ENCODE results near the gene TPCN1. TPM values are rescaled to one million over a fixed set of nuclear protein-coding genes. Genes with fewer than 3 reads are reported as not detected.
A peak's percentile ranks its signal among the peaks of the same experiment; 100 is the strongest.

The TPCN1 gene
- total RNA-seq, 1 experiment from 2014 or later: 91.1 TPM

DNA sequence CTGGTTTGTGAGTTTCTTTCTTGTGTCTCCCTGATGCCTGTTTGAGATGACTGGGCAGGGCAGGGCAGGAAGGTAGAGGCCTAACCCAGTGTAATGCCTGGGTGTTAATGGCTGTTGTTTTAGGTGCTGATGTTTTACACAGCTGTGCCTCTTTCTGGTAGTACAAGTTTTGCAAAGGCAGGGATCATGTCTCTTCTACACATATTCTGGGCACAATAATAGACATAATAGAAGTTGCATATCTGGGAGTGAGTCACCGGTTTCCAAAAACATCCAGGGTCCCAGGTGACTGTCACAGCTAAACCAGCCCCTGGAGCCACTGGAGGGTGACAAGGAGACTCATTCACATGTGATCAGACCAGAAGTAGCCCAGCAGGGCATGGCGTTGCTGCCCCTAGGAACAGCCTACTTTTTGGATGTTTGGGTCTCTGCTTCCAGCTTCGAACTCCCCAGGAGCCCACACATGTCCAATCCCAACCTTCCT, 18.1 kb downstream of the TPCN1 start:
- DNase-seq: no peak

DNA sequence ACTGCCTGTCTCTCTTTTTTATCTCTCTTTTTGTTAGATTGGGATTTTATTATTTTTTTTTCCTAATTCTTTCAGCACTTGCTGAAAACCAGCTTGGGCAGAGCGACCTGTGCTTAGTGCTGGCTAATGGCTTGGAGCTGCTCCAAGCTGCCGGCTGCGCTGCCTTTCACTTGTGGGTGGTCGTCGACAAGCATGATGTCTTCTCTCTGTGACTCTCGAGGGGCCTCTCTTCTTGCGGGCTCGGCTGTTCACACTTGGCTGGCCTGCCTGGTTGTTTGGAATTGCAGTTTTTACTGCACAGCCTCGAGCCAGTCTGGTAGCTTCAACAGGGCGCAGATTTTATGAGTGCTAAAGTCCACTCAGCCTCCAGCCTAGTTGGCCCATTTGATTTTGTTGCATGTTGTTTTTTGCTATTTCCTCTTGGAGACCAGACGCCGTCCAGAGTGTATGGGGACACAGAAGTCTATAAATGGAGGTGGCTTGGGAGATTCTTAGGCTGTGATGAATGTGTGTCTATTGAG, 18.6 kb downstream of the TPCN1 start:
- no peak for DNase-seq
- Mint-ChIP-seq H3K27me3 (ENCODE audit: unreplicated experiment) (no peaks in the 10 kb centered on the region), H3K27ac (ENCODE audit: unreplicated experiment) (peak overlapping the region; percentile 90), H3K4me1 (ENCODE audit: low read depth, unreplicated experiment) (peaks cover 98% of the 10 kb centered on the region), H3K4me3 (ENCODE audit: low read depth, unreplicated experiment) (peak overlapping the region; percentile 16), H3K9me3 (ENCODE audit: low read depth, unreplicated experiment) (no peaks in the 10 kb centered on the region), H3K36me3 (ENCODE audit: insufficient read depth, unreplicated experiment) (peaks cover 68% of the 10 kb centered on the region)
- no TSS peak for BruUV-seq (replicated peaks)
- TF ChIP-seq, protein P1, sequence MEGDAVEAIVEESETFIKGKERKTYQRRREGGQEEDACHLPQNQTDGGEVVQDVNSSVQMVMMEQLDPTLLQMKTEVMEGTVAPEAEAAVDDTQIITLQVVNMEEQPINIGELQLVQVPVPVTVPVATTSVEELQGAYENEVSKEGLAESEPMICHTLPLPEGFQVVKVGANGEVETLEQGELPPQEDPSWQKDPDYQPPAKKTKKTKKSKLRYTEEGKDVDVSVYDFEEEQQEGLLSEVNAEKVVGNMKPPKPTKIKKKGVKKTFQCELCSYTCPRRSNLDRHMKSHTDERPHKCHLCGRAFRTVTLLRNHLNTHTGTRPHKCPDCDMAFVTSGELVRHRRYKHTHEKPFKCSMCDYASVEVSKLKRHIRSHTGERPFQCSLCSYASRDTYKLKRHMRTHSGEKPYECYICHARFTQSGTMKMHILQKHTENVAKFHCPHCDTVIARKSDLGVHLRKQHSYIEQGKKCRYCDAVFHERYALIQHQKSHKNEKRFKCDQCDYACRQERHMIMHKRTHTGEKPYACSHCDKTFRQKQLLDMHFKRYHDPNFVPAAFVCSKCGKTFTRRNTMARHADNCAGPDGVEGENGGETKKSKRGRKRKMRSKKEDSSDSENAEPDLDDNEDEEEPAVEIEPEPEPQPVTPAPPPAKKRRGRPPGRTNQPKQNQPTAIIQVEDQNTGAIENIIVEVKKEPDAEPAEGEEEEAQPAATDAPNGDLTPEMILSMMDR (IDR thresholded peaks at IDR 0.05; ENCODE audit: unreplicated experiment): no peak
- intact Hi-C loops (cut with micrococcal nuclease; ENCODE audit: unreplicated experiment): loop anchor here (2.0 to 5.0 kb wide), 3 partner anchors 17 to 57 kb away; no protein-coding TSS in a partner anchor
- CTCF ChIA-PET: interaction anchor here (0.6 to 1.7 kb wide), 2 partner anchors 11 to 43 kb away, joined by 4 to 8 read pairs; no protein-coding TSS in a partner anchor

More for the DNA sequence above, 18.1 kb downstream of the TPCN1 start:
- peak overlapping the region; percentile 16 for H3K4me3 Mint-ChIP-seq (ENCODE audit: low read depth, unreplicated experiment)
- H3K4me1 Mint-ChIP-seq (ENCODE audit: low read depth, unreplicated experiment): peaks cover 97% of the 10 kb centered on the region
- CTCF ChIA-PET: interaction anchor here (0.5 to 1.7 kb wide), 2 partner anchors 10 to 42 kb away, joined by 4 read pairs; no protein-coding TSS in a partner anchor
- H3K36me3 Mint-ChIP-seq (ENCODE audit: insufficient read depth, unreplicated experiment): peaks cover 68% of the 10 kb centered on the region
- no TSS peak for BruUV-seq (replicated peaks)
- no peaks in the 10 kb centered on the region for H3K27me3 Mint-ChIP-seq (ENCODE audit: unreplicated experiment)
- H3K9me3 Mint-ChIP-seq (ENCODE audit: low read depth, unreplicated experiment): no peaks in the 10 kb centered on the region
- TF ChIP-seq, protein P1 (IDR thresholded peaks at IDR 0.05; ENCODE audit: unreplicated experiment): no peak
- intact Hi-C loops (cut with micrococcal nuclease; ENCODE audit: unreplicated experiment): no loop called here
- peak overlapping the region; percentile 90 for H3K27ac Mint-ChIP-seq (ENCODE audit: unreplicated experiment)

DNA sequence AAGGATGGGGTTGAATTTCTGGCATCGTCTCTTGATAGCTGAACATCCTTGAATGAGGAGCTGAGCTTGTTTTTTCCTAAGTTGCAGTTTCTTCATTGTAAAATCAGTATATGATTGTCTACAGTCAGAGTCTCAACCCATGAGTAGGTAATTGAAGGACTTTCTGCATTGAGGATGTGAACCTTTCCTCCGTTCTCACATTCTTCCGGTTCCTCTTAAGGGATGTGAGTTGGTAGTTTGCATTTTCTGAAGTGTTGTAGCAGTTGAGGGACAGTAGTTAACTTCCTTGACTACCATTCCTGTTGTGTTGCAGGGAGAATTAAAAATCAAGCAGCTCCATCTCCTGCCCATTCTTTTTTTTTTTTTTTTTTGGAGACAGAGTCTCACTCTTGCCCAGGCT, 19.1 kb downstream of the TPCN1 start:
- no TSS peak for BruUV-seq (replicated peaks)
- peaks cover 98% of the 10 kb centered on the region for H3K4me1 Mint-ChIP-seq (ENCODE audit: low read depth, unreplicated experiment)

DNA sequence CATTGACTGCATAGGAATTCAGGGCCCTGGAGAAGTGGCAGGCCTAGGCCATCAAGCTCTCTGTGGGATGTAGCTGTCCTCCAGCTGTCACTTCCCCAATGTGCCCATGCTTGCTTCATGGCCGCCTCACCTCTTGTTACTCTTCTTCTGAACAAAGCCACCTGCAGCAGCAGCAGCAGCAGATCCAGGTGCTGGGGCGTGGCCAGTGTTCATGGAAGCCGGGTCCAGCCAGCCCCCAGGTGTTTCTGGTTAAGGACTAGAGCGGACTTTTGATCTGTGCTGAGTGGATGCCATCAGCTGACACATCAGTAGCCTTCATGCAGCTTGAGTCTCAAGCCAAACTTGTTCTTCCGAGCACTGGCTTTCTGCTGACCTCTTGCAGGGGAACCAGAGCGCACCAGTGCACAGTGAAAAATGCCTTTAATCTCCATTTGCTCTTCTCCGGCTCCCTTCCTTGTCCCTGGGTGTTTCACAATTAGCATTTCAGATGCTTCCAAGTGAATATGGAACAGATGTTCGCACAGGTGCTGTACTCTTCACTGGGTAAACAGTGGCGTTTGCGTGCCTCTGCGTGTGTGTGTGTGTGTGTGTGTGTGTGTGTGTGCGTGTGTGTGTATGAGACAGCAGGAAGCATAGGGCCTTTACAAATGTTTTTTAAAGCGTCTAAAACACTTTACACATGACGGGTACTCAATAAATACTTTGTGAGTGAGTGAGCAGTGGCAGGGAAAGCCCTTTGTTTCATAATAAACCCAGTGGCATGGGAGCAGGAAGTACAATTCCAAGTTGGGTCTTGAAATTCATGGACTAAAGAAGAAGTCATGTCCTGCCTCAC, 20.1 kb downstream of the TPCN1 start:
- TF ChIP-seq, protein P1 (IDR thresholded peaks at IDR 0.05; ENCODE audit: unreplicated experiment): no peak
- peak; percentile 75 for DNase-seq
- Mint-ChIP-seq H3K27ac (ENCODE audit: unreplicated experiment) (peak overlapping the region; percentile 92), H3K4me1 (ENCODE audit: low read depth, unreplicated experiment) (peaks cover 98% of the 10 kb centered on the region), H3K36me3 (ENCODE audit: insufficient read depth, unreplicated experiment) (peaks cover 81% of the 10 kb centered on the region), H3K9me3 (ENCODE audit: low read depth, unreplicated experiment) (no peaks in the 10 kb centered on the region), H3K27me3 (ENCODE audit: unreplicated experiment) (no peaks in the 10 kb centered on the region), H3K4me3 (ENCODE audit: low read depth, unreplicated experiment) (peak overlapping the region; percentile 66)
- BruUV-seq (replicated peaks): TSS peak; percentile 63
- CTCF ChIA-PET: interaction anchor here (0.6 to 1.7 kb wide), 4 partner anchors 9 to 92 kb away, joined by 3 to 8 read pairs (median 5); partner anchors contain the start of gene TPCN1
- intact Hi-C loops (cut with micrococcal nuclease; ENCODE audit: unreplicated experiment): loop anchor here (2.0 to 5.0 kb wide), 3 partner anchors 19 to 56 kb away; no protein-coding TSS in a partner anchor

More for the DNA sequence above, 19.1 kb downstream of the TPCN1 start:
- Mint-ChIP-seq H3K36me3 (ENCODE audit: insufficient read depth, unreplicated experiment) (peaks cover 71% of the 10 kb centered on the region), H3K27me3 (ENCODE audit: unreplicated experiment) (no peaks in the 10 kb centered on the region), H3K4me3 (ENCODE audit: low read depth, unreplicated experiment) (peak overlapping the region; percentile 16), H3K9me3 (ENCODE audit: low read depth, unreplicated experiment) (no peaks in the 10 kb centered on the region), H3K27ac (ENCODE audit: unreplicated experiment) (peak overlapping the region; percentile 90)
- TF ChIP-seq, protein P1 (IDR thresholded peaks at IDR 0.05; ENCODE audit: unreplicated experiment): no peak
- CTCF ChIA-PET: interaction anchor here (0.6 kb wide), 1 partner anchor 43 kb away, joined by 8 read pairs; no protein-coding TSS in a partner anchor
- intact Hi-C loops (cut with micrococcal nuclease; ENCODE audit: unreplicated experiment): loop anchor here (2.0 to 5.0 kb wide), 3 partner anchors 18 to 57 kb away; no protein-coding TSS in a partner anchor
- no peak for DNase-seq
